Measurements from ENCODE around the gene SRC. TPM values are rescaled to one million over a fixed set of nuclear protein-coding genes. Genes with fewer than 3 reads are reported as not detected.

The SRC gene
- total RNA-seq, 4 donors from 2014 or later, result 87.0 to 155 (median 130) TPM

- H3K9me3 ChIP-seq, result no peaks in the 10 kb centered on the region
- in situ Hi-C loops (cut with MboI; ENCODE audit: low pct_ligation_motif_present in 1 of 4, low pct_unique_long_range_greater_than_20kb in 1 of 4, low sequenced_read_pairs in 3 of 4), result no loop called here
- intact Hi-C loops (cut with DNase I; ENCODE audit: low total_unique reads), result no loop called here
- no peak for DNase-seq
- TF ChIP-seq, protein P1, sequence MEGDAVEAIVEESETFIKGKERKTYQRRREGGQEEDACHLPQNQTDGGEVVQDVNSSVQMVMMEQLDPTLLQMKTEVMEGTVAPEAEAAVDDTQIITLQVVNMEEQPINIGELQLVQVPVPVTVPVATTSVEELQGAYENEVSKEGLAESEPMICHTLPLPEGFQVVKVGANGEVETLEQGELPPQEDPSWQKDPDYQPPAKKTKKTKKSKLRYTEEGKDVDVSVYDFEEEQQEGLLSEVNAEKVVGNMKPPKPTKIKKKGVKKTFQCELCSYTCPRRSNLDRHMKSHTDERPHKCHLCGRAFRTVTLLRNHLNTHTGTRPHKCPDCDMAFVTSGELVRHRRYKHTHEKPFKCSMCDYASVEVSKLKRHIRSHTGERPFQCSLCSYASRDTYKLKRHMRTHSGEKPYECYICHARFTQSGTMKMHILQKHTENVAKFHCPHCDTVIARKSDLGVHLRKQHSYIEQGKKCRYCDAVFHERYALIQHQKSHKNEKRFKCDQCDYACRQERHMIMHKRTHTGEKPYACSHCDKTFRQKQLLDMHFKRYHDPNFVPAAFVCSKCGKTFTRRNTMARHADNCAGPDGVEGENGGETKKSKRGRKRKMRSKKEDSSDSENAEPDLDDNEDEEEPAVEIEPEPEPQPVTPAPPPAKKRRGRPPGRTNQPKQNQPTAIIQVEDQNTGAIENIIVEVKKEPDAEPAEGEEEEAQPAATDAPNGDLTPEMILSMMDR (IDR thresholded peaks at IDR 0.05), result no peak
- TF ChIP-seq EP300 (IDR thresholded peaks at IDR 0.05; ENCODE audit: low read depth) (no peak), POLR2AphosphoS5 (IDR thresholded peaks at IDR 0.05) (no peak), POLR2A (IDR thresholded peaks at IDR 0.05) (no peak)
- H3K4me3 ChIP-seq, result no peak overlapping the region
- WGBS, 2 donors (ENCODE audit: low coverage in 1 of 2), result 91% methylated on average over 8 of the region's 8 CpGs; no CpG with 5 or more reads in 1 of the 2 donors
- H3K36me3 ChIP-seq, result peaks cover 0 to 5% (median 0%) of the 10 kb centered on the region in 4 donors
- peaks cover 27 to 68% (median 43%) of the 10 kb centered on the region in 4 donors for H3K4me1 ChIP-seq
- no peaks in the 10 kb centered on the region for H3K27me3 ChIP-seq
- peak overlapping the region; percentile 75 to 92 (median 80) for H3K27ac ChIP-seq
These were observed 32.3 kb upstream of the SRC start for GRCh38 chr20:37313546-37314091.

DNA sequence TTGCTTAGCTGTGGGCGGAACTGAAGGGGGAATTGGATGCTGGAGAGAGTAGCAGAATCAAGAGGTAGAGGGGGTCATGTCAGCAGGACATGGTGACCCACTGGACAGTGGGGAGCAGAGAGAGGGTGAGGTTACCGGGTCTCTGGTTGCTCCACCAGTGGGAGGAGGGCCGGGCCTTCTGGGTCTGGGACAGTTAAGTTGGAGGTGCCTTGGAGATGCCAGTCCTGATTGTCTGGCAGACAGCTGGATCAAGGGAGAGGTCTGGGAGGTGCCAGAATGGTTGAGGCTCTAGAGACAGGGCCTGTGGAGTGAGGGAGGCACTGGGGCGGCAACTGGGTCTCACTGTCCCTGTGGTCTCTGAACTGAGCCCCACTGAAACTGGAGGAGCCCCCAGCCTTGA, 31.8 kb upstream of the SRC start:
- Histone ChIP-seq H3K4me1 (peaks cover 27 to 63% (median 39%) of the 10 kb centered on the region in 4 donors), H3K9me3 (no peaks in the 10 kb centered on the region), H3K27me3 (no peaks in the 10 kb centered on the region), H3K4me3 (no peak overlapping the region), H3K36me3 (peaks cover 0 to 5% (median 0%) of the 10 kb centered on the region in 4 donors), H3K27ac (peak overlapping the region; percentile 75 to 92 (median 80))
- TF ChIP-seq POLR2A (IDR thresholded peaks at IDR 0.05) (no peak), EP300 (IDR thresholded peaks at IDR 0.05; ENCODE audit: low read depth) (no peak), POLR2AphosphoS5 (IDR thresholded peaks at IDR 0.05) (no peak)
- TF ChIP-seq, protein P1 (IDR thresholded peaks at IDR 0.05), result no peak
- DNase-seq, result no peak
- in situ Hi-C loops (cut with MboI; ENCODE audit: low pct_ligation_motif_present in 1 of 4, low pct_unique_long_range_greater_than_20kb in 1 of 4, low sequenced_read_pairs in 3 of 4), result no loop called here
- intact Hi-C loops (cut with DNase I; ENCODE audit: low total_unique reads), result no loop called here
- 85% methylated on average over 4 of the region's 4 CpGs; no CpG with 5 or more reads in 1 of the 2 donors for WGBS, 2 donors (ENCODE audit: low coverage in 1 of 2)

- in situ Hi-C loops (cut with MboI; ENCODE audit: low pct_ligation_motif_present in 1 of 4, low pct_unique_long_range_greater_than_20kb in 1 of 4, low sequenced_read_pairs in 3 of 4), result no loop called here
- no peak overlapping the region for H3K4me3 ChIP-seq
- no peaks in the 10 kb centered on the region for H3K9me3 ChIP-seq
These were observed 31.3 kb upstream of the SRC start for GRCh38 chr20:37314617-37315016.

GRCh38 chr20:37315021-37315451, 30.9 kb upstream of the SRC start:
- intact Hi-C loops (cut with DNase I; ENCODE audit: low total_unique reads), result no loop called here
- in situ Hi-C loops (cut with MboI; ENCODE audit: low pct_ligation_motif_present in 1 of 4, low pct_unique_long_range_greater_than_20kb in 1 of 4, low sequenced_read_pairs in 3 of 4), result no loop called here
- TF ChIP-seq POLR2A (IDR thresholded peaks at IDR 0.05) (no peak), EP300 (IDR thresholded peaks at IDR 0.05; ENCODE audit: low read depth) (no peak), POLR2AphosphoS5 (IDR thresholded peaks at IDR 0.05) (peak; percentile 38 to 62 (median 48))
- TF ChIP-seq, protein P1 (IDR thresholded peaks at IDR 0.05), result no peak
- WGBS, 2 donors (ENCODE audit: low coverage in 1 of 2), result 61 to 67% methylated on average over 4 to 12 of the region's 12 CpGs
- Histone ChIP-seq H3K36me3 (peaks cover 0 to 5% (median 0%) of the 10 kb centered on the region in 4 donors), H3K4me3 (no peak overlapping the region), H3K27ac (peak overlapping the region; percentile 75 to 92 (median 80)), H3K9me3 (no peaks in the 10 kb centered on the region), H3K27me3 (no peaks in the 10 kb centered on the region), H3K4me1 (peaks cover 22 to 58% (median 36%) of the 10 kb centered on the region in 4 donors)
- peak; percentile 57 for DNase-seq

More at GRCh38 chr20:37314617-37315016, 31.3 kb upstream of the SRC start:
- 76% methylated on average over 7 of the region's 7 CpGs; no CpG with 5 or more reads in 1 of the 2 donors for WGBS, 2 donors (ENCODE audit: low coverage in 1 of 2)
- no peak for DNase-seq
- H3K27me3 ChIP-seq, result no peaks in the 10 kb centered on the region
- peaks cover 0 to 5% (median 0%) of the 10 kb centered on the region in 4 donors for H3K36me3 ChIP-seq
- H3K4me1 ChIP-seq, result peaks cover 24 to 60% (median 38%) of the 10 kb centered on the region in 4 donors
- intact Hi-C loops (cut with DNase I; ENCODE audit: low total_unique reads), result no loop called here
- peak overlapping the region; percentile 75 to 92 (median 80) for H3K27ac ChIP-seq
- no peak for TF ChIP-seq POLR2AphosphoS5 (IDR thresholded peaks at IDR 0.05)
- TF ChIP-seq, protein P1 (IDR thresholded peaks at IDR 0.05), result no peak
- no peak for TF ChIP-seq EP300 (IDR thresholded peaks at IDR 0.05; ENCODE audit: low read depth)
- no peak for TF ChIP-seq POLR2A (IDR thresholded peaks at IDR 0.05)
